D721Med (cell line): ENCODE measurements around the gene MSI2.

ENCODE experiments used
- DNase-seq: peaks from one replicate; pipeline ENCODE4 v3.0.0; 2011; ENCODE audit warnings: low spot score; ENCODE audit not compliant: insufficient read length
- FAIRE-seq: peaks from 2 replicates; lab custom pipeline; 2011; peaks lifted over from hg19 to GRCh38; lab: Jason Lieb, UNC
- TF ChIP-seq, protein P1 (sequence below): IDR thresholded peaks from 2 replicates; pipeline ENCODE4 v1.5.1; 2012; ENCODE audit warnings: mild to moderate bottlenecking, control low read depth; ENCODE audit not compliant: insufficient read depth; ENCODE audit errors: missing control alignments

Gene MSI2

DNA sequence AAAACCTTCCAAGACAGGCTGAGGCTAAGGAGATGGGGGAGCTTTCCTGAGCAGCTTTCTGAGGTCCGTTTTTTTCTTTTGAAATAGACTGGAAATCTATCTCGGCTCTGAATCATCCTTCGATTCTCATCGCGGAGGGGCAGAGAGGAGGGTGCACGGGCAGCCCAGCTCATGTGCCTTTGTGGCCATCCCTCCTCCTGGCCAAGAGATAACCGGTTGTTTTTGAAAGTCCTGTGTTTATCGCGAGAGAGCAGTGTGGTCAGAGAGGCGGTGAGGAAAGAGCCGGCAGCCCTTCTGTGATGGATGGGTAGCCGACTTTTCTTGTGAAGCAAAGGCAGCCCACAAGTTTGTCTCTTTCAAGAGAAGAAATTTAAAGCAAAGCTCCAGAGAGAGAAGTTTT is 297.2 kb downstream of the MSI2 start:
- DNase-seq: no peak
- TF ChIP-seq, protein P1, sequence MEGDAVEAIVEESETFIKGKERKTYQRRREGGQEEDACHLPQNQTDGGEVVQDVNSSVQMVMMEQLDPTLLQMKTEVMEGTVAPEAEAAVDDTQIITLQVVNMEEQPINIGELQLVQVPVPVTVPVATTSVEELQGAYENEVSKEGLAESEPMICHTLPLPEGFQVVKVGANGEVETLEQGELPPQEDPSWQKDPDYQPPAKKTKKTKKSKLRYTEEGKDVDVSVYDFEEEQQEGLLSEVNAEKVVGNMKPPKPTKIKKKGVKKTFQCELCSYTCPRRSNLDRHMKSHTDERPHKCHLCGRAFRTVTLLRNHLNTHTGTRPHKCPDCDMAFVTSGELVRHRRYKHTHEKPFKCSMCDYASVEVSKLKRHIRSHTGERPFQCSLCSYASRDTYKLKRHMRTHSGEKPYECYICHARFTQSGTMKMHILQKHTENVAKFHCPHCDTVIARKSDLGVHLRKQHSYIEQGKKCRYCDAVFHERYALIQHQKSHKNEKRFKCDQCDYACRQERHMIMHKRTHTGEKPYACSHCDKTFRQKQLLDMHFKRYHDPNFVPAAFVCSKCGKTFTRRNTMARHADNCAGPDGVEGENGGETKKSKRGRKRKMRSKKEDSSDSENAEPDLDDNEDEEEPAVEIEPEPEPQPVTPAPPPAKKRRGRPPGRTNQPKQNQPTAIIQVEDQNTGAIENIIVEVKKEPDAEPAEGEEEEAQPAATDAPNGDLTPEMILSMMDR: no peak
- FAIRE-seq: no peak

DNA sequence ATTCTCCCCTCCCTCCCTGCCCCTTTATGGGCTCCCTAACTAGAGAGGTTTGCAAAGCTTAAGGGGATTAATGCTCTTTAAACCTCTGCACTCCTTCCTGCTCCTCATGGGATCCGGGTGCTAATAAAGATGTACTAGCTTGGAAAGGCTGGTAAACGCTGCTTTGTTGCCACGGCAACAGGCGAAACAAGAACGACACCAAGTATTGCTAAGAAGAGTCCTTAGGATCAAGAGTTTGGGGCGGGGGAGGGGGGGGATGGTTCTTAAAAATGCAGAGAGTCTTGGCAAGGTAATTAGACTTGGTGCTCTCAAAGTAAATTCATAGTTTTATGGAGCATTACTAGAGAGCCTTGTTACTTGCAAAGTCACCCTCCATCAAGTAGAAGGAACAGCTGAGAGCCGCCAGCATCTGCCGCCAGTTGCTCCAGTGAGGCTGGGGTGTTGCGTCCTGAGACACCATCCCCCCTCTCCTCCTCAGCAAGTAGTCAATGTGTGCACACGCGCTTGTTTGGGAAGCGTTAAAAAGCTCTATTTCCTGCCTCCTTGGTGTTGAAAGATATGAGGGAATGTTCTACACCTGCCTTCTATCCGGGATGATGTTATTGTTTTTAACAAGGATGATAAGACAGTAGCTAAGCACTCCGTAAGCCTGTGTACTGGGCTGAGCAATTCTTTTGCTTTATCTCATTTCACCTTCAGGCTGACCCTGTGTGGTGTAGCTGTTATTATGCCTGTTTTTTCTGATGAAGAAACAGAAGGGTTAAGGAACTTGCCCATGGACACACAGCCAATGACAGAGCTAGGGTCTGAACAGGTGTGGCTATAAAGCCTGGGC is 297.9 kb downstream of the MSI2 start:
- FAIRE-seq (no peak), DNase-seq (peak; percentile 65)
- TF ChIP-seq, protein P1: no peak

DNA sequence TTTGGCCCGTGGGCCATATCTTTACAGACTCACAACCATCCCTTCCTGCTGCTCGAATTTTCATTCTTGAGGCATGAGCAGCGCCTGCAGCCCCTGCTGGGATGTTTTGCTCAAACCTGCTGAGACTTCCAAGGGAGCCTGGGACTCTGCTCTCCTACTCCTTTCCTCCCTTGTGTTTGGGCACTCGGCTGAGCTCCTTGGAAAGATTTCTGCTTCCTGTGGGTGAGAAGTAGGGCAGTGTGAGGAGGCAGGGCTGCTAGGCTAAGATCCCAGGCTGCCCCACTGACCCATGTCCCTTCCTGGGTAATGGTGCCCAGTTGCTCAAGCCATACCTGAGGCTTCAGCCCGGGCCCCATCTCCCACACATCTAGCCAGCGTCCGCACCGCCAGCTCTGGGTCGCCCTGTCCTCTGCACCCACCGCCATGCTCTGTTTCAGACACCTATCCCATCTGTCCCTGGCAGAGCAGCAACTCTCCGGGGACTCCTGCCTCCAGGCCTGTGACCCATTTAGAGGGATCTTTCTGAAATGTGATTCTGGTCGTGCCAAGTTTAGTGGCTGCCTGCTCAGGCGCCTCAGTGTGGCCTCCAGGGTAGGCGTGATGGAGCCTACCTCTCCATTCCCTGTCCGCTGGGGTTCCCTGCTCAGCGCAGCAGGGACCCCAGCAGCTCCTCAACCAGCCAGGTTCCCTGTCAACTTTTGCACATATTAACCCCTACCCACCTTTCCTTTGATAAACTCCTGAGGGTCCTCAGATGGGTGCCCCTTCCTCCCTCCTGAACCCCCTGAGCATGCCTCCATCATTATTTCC is 298.7 kb downstream of the MSI2 start:
- DNase-seq (no peak), FAIRE-seq (no peak)
- TF ChIP-seq, protein P1: no peak

DNA sequence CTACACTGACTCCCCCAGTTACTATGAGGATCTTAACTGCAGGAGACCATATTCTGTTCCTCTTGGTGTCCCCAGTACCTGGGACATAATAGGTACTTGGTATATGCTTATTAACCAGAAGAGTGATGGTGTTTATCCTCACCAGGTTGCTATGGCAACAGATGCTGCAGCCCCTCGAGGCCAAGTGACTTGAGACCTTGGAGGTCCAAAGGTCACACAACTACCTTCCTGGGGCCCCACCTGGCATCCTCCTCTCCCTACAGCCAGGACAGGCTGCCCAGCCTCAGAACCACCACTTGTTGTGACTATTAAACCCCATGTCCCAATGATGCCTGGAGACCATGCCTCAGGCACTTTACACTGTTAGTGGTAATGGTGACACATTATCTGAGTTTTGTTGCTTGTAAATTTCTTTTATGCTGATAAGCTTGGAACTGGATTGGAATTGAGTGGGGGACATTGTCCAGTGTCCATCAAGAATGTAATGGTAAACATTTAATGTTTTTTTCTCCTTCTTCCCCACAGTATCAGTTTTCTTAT is 299.4 kb downstream of the MSI2 start:
- FAIRE-seq (no peak), DNase-seq (no peak)
- TF ChIP-seq, protein P1: no peak

DNA sequence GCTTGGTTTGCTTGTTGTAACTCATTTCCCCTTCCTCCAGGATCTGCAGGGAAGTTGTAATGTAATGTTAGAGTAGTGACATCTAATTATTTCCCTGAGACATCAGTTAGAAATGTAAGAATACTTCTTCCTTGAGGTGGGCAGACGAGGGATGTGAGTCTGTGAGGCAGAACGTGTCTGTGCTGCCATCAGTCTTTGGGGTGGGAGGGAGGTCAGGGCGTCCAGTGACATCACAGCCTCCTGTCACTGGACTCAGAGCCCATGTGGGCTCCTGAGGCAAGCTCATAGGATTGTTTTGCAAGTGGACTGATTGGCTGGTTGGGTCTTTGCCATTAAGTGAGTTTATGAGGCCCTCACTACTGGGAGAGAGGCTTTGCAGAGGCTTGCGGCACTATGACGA is 300.0 kb downstream of the MSI2 start:
- TF ChIP-seq, protein P1: no peak
- FAIRE-seq (no peak), DNase-seq (no peak)

DNA sequence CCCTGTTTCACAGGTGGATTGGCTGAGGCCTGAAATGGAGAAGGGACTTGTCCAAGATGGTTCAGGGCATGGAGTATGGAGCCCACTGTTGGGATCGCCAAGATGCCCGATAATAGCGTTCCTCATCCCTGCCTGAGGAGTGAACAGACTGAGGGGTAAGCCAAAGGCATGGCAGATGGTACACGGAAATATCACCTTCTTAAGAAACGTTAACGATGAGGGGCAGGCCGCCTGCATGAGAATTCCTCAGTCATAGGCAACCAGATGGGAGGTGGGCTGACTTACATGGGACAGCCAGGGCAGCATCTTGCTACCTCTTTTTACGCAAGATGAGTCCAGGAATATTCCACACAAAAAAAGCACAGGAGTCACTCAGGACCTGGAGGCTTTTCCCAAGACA is 300.7 kb downstream of the MSI2 start:
- no peak for FAIRE-seq
- no peak for DNase-seq
- TF ChIP-seq, protein P1: no peak
